ENCODE measurements around the gene KHDC1. TPM values are rescaled to one million over a fixed set of nuclear protein-coding genes. Genes with fewer than 3 reads are reported as not detected.
"Not testable (repeated sequence)": the region's sequence is repeated elsewhere in the genome, so short reads cannot be mapped to it uniquely, and the experiment has no call there.

KHDC1 gene
- total and polyA plus RNA-seq, 2 donors = 2.6 to 4.2 TPM

- H3K4me3 ChIP-seq (ENCODE audit: low read depth, low read length) = no peak overlapping the region
- DNase-seq (ENCODE audit: extremely low spot score) = no peak
- no peaks in the 10 kb centered on the region for H3K36me3 ChIP-seq (ENCODE audit: insufficient read depth)
- no peak overlapping the region for H3K27ac ChIP-seq (ENCODE audit: low read depth)
- 84% methylated on average over 5 of the region's 5 CpGs for WGBS
- no peaks in the 10 kb centered on the region for H3K4me1 ChIP-seq (ENCODE audit: insufficient read depth)
Observed at GRCh38 chr6:73282871-73283270, 19.9 kb upstream of the KHDC1 start.

GRCh38 chr6:73281684-73282083 is 18.7 kb upstream of the KHDC1 start:
- not testable (repeated sequence) for DNase-seq (ENCODE audit: extremely low spot score); H3K4me1 ChIP-seq (ENCODE audit: insufficient read depth); H3K27ac ChIP-seq (ENCODE audit: low read depth); H3K36me3 ChIP-seq (ENCODE audit: insufficient read depth); H3K4me3 ChIP-seq (ENCODE audit: low read depth, low read length)
- 97% methylated on average over 4 of the region's 4 CpGs for WGBS

GRCh38 chr6:73269296-73269695 is 6.3 kb upstream of the KHDC1 start:
- WGBS = 98% methylated on average over 13 of the region's 13 CpGs

GRCh38 chr6:73268896-73269295 is 5.9 kb upstream of the KHDC1 start:
- not testable (repeated sequence) for DNase-seq (ENCODE audit: extremely low spot score); H3K36me3 ChIP-seq (ENCODE audit: insufficient read depth); H3K27ac ChIP-seq (ENCODE audit: low read depth); H3K4me3 ChIP-seq (ENCODE audit: low read depth, low read length); H3K4me1 ChIP-seq (ENCODE audit: insufficient read depth)
- 95% methylated on average over 26 of the region's 27 CpGs for WGBS

More at GRCh38 chr6:73269296-73269695, 6.3 kb upstream of the KHDC1 start:
- not testable (repeated sequence) for H3K4me1 ChIP-seq (ENCODE audit: insufficient read depth); DNase-seq (ENCODE audit: extremely low spot score); H3K4me3 ChIP-seq (ENCODE audit: low read depth, low read length); H3K27ac ChIP-seq (ENCODE audit: low read depth); H3K36me3 ChIP-seq (ENCODE audit: insufficient read depth)

GRCh38 chr6:73264446-73264845 is 1.4 kb upstream of the KHDC1 start:
- WGBS = 92% methylated on average over 3 of the region's 3 CpGs
- Histone ChIP-seq H3K36me3 (ENCODE audit: insufficient read depth) (no peaks in the 10 kb centered on the region), H3K4me3 (ENCODE audit: low read depth, low read length) (no peak overlapping the region), H3K4me1 (ENCODE audit: insufficient read depth) (no peaks in the 10 kb centered on the region), H3K27ac (ENCODE audit: low read depth) (no peak overlapping the region)
- peak; percentile 20 for DNase-seq (ENCODE audit: extremely low spot score)

- DNase-seq (ENCODE audit: extremely low spot score) = no peak
- Histone ChIP-seq H3K27ac (ENCODE audit: low read depth) (no peak overlapping the region), H3K36me3 (ENCODE audit: insufficient read depth) (no peaks in the 10 kb centered on the region), H3K4me3 (ENCODE audit: low read depth, low read length) (peak overlapping the region; percentile 80), H3K4me1 (ENCODE audit: insufficient read depth) (no peaks in the 10 kb centered on the region)
- 20% methylated on average over 7 of the region's 7 CpGs for WGBS
Observed at GRCh38 chr6:73263570-73263909, 544 bp upstream of the KHDC1 start.

- Histone ChIP-seq H3K27ac (ENCODE audit: low read depth) (no peak overlapping the region), H3K4me1 (ENCODE audit: insufficient read depth) (no peaks in the 10 kb centered on the region), H3K4me3 (ENCODE audit: low read depth, low read length) (no peak overlapping the region), H3K36me3 (ENCODE audit: insufficient read depth) (no peaks in the 10 kb centered on the region)
- WGBS = 83% methylated on average over 1 of the region's 1 CpG
- no peak for DNase-seq (ENCODE audit: extremely low spot score)
Observed at GRCh38 chr6:73258721-73259120, 4.3 kb downstream of the KHDC1 start.

- H3K4me1 ChIP-seq (ENCODE audit: insufficient read depth); DNase-seq (ENCODE audit: extremely low spot score); H3K36me3 ChIP-seq (ENCODE audit: insufficient read depth); H3K27ac ChIP-seq (ENCODE audit: low read depth); H3K4me3 ChIP-seq (ENCODE audit: low read depth, low read length): not testable (repeated sequence)
- WGBS = 96% methylated on average over 5 of the region's 5 CpGs
Observed at GRCh38 chr6:73254323-73254722, 8.7 kb downstream of the KHDC1 start.

- Histone ChIP-seq H3K4me1 (ENCODE audit: insufficient read depth) (no peaks in the 10 kb centered on the region), H3K27ac (ENCODE audit: low read depth) (no peak overlapping the region), H3K36me3 (ENCODE audit: insufficient read depth) (no peaks in the 10 kb centered on the region), H3K4me3 (ENCODE audit: low read depth, low read length) (no peak overlapping the region)
- WGBS = 95% methylated on average over 2 of the region's 2 CpGs
- no peak for DNase-seq (ENCODE audit: extremely low spot score)
Observed at GRCh38 chr6:73252703-73253102, 10.3 kb downstream of the KHDC1 start.

- peak; percentile 21 for DNase-seq (ENCODE audit: extremely low spot score)
- no peak overlapping the region for H3K27ac ChIP-seq (ENCODE audit: low read depth)
- no peaks in the 10 kb centered on the region for H3K4me1 ChIP-seq (ENCODE audit: insufficient read depth)
- no peaks in the 10 kb centered on the region for H3K36me3 ChIP-seq (ENCODE audit: insufficient read depth)
- H3K4me3 ChIP-seq (ENCODE audit: low read depth, low read length) = no peak overlapping the region
Observed at GRCh38 chr6:73250016-73250415, 13.0 kb downstream of the KHDC1 start.

- Histone ChIP-seq H3K4me1 (ENCODE audit: insufficient read depth) (no peaks in the 10 kb centered on the region), H3K4me3 (ENCODE audit: low read depth, low read length) (no peak overlapping the region), H3K27ac (ENCODE audit: low read depth) (no peak overlapping the region), H3K36me3 (ENCODE audit: insufficient read depth) (no peaks in the 10 kb centered on the region)
- no peak for DNase-seq (ENCODE audit: extremely low spot score)
- 66% methylated on average over 5 of the region's 5 CpGs for WGBS
Observed at GRCh38 chr6:73248192-73248903, 14.6 kb downstream of the KHDC1 start.

GRCh38 chr6:73242001-73242400 is 21.0 kb downstream of the KHDC1 start:
- 87% methylated on average over 5 of the region's 5 CpGs for WGBS
- no peak overlapping the region for H3K4me3 ChIP-seq (ENCODE audit: low read depth, low read length)
- no peaks in the 10 kb centered on the region for H3K4me1 ChIP-seq (ENCODE audit: insufficient read depth)

GRCh38 chr6:73240730-73241129 is 22.3 kb downstream of the KHDC1 start:
- no peaks in the 10 kb centered on the region for H3K4me1 ChIP-seq (ENCODE audit: insufficient read depth)
- 60% methylated on average over 4 of the region's 4 CpGs for WGBS
- H3K27ac ChIP-seq (ENCODE audit: low read depth) = no peak overlapping the region

More at GRCh38 chr6:73242001-73242400, 21.0 kb downstream of the KHDC1 start:
- H3K27ac ChIP-seq (ENCODE audit: low read depth) = no peak overlapping the region
- no peak for DNase-seq (ENCODE audit: extremely low spot score)
- no peaks in the 10 kb centered on the region for H3K36me3 ChIP-seq (ENCODE audit: insufficient read depth)

GRCh38 chr6:73236144-73236750 is 26.7 kb downstream of the KHDC1 start:
- Histone ChIP-seq H3K4me1 (ENCODE audit: insufficient read depth) (no peaks in the 10 kb centered on the region), H3K4me3 (ENCODE audit: low read depth, low read length) (no peak overlapping the region), H3K27ac (ENCODE audit: low read depth) (no peak overlapping the region), H3K36me3 (ENCODE audit: insufficient read depth) (no peaks in the 10 kb centered on the region)
- no peak for DNase-seq (ENCODE audit: extremely low spot score)
- WGBS = 79% methylated on average over 5 of the region's 5 CpGs

More at GRCh38 chr6:73240730-73241129, 22.3 kb downstream of the KHDC1 start:
- H3K4me3 ChIP-seq (ENCODE audit: low read depth, low read length) = no peak overlapping the region
- no peak for DNase-seq (ENCODE audit: extremely low spot score)
- no peaks in the 10 kb centered on the region for H3K36me3 ChIP-seq (ENCODE audit: insufficient read depth)

Data from urinary bladder (tissue), 4 donors.